ENCODE results near the gene YWHAQ.
"Not testable (repeated sequence)": the region's sequence is repeated elsewhere in the genome, so short reads cannot be mapped to it uniquely, and the experiment has no call there.

YWHAQ gene

DNA sequence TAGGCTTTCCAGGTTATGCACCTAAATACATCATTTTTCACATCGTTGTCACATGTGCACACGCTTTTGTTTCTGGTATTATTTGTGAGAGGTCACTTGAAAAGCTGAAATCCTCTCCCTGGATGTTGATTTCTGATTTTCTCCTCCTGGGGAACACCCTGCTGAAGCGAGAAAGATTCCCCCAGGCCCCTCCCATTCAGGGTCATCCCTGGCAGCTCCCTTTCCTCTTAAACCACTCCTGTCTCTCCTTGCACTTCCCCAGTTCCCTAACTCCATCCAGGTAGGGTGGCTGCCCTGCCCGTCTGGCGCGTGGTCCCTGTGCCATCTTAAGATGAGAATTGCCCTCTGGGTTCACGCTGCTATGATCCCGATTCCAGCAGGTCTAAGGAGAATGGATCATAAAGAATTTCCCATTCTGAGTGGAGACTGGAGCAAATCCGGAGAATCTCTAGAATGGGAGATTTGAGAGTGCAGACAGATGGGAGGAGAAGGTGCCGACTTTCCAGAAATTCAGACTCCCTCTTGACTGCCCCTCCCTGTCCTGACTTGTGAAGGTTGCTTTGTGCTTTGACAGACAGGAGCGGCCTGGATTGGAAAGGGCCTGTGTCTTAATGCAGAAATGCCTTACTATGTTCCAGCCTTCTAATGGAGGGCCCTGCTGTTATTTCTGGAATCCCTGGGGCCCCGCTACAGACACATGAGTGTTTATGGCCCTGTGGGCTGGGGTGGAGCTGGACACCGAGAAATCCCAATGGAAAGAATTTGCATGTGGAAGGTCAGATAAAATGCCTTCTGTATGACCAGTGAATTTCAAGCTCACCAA lies 1.3 kb upstream of the YWHAQ start:
- no peak for DNase-seq (ENCODE audit: low read depth)

DNA sequence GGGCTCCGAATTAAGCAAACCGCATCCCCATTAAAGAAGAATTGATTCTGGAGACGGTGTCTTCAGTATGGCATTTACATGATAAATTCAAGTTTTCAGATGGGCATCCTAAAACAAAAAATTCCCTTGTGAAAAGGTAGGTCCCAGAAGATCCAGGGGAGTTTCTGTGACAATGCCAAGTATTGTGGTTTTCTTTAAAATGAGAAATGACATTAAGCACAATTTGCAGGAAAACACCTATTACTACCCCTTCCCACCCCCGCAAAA lies 689 bp upstream of the YWHAQ start:
- DNase-seq (ENCODE audit: low read depth) = no peak

DNA sequence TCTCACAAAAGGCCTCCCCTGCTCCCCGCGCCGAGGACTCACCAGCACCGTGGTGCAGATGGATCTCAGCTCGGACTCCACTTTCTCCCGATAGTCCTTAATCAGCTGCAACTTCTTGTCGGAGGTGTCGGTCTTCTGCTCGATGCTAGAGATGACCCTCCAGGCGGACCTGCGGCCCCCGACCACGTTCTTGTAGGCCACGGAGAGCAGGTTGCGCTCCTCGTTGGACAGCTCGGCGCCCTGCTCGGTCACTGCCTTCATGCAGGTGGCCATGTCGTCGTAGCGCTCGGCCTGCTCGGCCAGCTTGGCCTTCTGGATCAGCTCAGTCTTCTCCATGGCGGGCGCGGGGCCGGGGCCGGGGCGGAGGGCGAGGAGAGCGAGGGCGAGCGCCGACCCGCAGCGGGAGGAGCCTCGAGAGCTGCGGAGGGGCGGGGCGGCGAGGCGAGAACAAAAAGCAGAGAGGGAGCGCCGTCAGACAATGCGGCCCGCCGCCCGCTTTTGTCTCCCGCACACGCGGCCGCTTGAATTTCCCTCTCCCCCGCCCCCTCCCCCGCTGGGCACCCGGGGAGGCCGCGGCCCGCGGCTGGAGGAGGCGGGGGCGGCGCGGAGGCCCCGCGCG lies 571 bp downstream of the YWHAQ start:
- peak; percentile 65 for DNase-seq (ENCODE audit: low read depth)

DNA sequence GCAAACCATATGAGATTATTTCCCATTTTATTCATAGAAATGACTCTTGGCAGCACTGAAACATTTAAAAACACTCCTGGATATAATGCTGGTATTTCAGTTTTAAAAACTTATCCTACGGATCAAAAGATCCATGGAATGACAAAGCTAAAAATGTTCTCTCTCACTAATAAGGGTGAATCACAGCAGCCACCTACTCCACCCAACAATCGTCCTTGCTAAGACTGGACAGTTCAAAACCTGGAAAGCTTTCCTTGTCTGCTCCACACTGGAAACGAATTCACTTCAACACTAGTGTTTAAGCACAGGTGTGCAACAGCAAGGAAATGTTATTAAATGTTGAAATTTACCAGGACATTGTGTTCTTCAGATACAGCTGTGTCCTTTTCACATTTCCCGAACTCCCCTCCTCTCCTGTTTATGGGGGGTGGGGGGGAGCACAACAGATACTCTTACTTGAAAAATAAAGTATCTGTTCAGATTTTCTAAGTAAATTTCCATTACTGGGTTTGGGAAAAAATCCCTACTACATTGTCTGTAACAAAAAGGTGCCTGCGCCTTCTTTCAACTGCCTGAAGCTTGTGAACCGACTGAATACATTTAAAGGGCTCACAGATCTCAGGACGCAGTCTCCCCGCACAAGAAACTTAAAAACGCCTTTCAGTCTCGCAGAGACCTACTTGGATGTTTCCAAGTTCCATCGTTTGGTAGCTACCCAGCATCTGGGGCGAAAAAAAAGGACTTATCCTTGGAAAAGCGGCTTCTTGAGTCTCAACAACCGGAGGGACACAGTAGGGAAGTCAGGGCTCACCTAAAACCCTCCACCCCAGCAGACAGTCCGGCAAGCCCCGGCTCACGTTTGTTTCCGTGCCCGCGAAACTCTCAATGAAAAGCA lies 1.3 kb downstream of the YWHAQ start:
- no peak for DNase-seq (ENCODE audit: low read depth)

DNA sequence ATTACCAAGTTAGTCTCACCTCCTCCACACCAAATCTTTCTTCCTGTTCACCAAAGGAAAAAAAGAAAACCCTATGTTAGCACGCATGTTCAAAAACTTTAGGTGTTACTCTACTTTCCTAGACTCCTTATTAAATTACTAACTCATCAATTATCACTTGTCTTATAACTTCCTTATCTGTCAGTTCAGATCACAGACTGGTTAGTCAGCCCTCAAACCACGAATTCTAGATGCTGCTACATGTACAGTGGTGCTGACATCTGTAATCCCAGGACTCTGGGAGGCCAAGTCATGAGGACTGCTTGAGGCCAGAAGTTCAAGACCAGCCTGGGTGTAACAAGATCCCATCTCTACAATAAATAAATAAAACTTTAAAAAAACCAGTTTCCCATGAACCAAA lies 3.5 kb downstream of the YWHAQ start:
- no peak for DNase-seq (ENCODE audit: low read depth)

DNA sequence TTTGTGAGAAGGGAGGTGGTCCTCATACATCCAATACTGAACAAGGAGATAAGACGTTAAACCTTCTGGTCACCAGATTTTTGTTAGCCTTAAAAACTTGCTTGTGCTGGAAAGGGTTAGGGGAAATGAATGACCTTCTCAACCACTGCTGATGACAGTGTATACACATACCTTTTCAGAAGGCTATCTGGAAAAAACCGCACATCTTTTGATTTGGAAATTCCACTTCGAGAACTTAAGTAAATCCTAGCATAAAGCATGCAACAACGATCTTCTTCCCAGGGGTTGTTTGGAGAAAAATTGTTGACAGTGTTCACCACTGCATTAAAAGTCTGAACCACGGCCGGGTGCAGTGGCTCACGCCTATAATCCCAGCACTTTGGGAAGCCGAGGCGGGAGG lies 7.6 kb downstream of the YWHAQ start:
- no peak for DNase-seq (ENCODE audit: low read depth)

DNA sequence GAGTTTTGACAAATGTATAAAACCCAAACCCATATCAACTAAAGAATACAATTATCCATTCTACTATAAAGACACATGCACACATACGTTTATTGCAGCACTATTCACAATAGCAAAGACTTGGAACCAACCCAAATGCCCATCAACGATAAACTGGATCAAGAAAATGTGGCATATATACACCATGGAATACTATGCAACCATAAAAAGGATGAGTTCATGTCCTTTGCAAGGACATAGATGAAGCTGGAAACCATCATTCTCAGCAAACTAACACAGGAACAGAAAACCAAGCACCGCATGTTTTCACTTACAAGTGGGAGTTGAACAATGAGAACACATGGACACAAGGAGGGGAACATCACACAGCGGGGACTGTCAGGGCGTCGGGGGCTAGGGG lies 9.1 kb downstream of the YWHAQ start:
- DNase-seq (ENCODE audit: low read depth) = not testable (repeated sequence)

DNA sequence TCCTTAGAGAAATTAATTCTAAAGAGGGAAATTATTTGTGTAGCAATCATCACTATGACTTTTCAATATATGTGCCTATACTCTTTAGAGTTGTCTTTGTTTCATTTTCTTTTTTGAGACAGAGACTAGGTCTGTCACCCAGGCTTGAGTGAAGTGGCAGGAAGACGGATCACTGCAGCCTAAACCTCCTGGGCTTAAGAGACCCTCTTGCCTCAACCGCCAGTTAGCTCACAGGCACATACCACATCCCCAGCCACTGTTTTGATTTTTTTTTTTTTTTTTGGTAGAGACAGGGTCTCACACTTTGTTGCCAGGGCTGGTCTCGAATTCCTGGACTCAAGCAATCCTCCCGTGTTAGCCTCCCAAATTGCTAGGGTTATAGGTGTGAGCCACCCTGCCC lies 12.4 kb downstream of the YWHAQ start:
- DNase-seq (ENCODE audit: low read depth) = no peak

DNA sequence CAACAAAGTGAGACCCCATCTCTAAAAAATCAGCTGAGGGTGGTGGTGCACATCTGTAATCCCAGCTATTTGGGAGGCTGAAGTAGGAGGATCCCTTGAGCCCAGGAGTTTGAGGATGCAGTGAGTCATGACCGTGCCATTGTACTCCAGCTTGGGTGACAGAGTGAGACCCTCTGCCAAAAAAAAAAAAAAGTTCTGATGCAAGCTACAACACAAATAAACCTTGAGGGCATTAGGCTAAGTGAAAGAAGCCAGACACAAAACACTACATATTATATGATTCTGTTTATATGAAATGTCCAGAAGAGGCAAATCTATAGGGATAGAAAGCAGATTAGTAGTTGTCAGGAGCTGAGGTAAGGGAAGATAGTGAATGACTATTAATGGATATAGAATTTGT lies 13.0 kb downstream of the YWHAQ start:
- DNase-seq (ENCODE audit: low read depth) = no peak

DNA sequence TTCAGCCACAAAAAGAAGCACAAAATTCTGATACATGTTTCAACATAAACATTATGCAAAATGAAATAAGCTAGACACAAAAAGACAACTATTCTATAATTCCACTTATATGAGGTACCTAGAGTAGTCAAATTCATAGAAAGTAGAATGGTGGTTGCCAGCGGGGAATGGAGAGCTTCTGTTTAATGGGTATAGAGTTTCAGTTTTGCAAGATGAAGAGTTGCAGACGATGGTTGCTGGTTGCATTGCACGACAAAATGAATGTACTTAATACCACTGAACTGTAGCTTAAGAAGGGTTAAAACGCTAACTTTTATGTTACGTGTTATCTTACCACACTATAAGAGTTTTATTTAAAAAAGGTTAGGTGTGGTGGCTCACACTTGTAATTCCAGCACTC lies 13.5 kb downstream of the YWHAQ start:
- DNase-seq (ENCODE audit: low read depth) = no peak

DNA sequence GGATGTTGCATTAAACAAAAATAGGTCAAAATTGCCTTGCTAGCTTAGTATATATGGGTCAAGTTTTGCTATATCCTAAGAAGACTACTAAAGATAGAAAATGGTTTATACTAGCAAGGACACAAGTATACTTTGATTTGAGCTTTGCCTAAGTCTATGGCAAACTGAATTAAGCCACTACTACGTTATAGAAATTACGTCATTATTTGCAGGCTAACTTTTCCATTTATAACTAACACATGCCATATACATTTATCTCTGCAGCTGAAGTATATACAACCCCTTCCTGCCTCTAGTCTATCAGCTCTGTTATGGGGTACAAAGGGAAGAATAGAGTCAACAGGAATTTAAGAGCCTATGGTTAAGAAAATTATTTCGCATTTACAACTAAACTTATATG lies 16.2 kb downstream of the YWHAQ start:
- no peak for DNase-seq (ENCODE audit: low read depth)

DNA sequence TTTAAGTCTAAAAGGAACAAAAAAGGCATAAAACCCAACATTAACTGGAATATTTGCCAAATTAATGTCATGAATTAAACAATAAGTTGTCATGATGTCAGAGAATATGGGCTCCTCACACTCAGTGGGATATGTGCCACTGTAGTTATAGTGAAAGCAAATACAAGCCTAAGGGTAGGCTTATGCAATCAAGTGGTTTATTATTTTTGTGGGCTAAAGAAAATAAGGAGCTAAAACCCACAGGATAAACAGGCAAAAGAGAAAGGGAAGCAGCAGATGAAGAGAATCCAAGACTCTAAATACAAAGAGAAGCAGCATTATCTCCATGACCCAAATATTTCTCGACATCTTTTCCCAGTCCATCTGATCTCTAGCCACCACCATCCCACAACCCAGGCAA lies 17.5 kb downstream of the YWHAQ start:
- no peak for DNase-seq (ENCODE audit: low read depth)

DNA sequence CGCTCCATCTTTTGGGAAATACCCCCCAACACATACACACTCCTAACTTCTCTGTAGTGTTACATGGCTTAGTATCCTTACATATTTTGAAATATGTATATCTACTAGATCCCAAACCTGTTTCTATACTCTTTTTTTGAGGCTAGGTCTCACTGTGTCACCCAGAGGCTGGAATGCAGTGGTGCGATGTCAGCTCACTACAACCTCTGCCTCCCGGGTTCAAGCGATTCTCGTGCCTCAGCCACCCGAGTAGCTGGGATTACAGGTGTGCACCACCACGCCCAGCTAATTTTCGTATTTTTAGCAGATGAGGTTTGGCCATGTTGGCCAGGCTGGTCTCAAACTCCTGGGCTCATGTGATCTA lies 19.3 kb downstream of the YWHAQ start:
- DNase-seq (ENCODE audit: low read depth) = not testable (repeated sequence)

DNA sequence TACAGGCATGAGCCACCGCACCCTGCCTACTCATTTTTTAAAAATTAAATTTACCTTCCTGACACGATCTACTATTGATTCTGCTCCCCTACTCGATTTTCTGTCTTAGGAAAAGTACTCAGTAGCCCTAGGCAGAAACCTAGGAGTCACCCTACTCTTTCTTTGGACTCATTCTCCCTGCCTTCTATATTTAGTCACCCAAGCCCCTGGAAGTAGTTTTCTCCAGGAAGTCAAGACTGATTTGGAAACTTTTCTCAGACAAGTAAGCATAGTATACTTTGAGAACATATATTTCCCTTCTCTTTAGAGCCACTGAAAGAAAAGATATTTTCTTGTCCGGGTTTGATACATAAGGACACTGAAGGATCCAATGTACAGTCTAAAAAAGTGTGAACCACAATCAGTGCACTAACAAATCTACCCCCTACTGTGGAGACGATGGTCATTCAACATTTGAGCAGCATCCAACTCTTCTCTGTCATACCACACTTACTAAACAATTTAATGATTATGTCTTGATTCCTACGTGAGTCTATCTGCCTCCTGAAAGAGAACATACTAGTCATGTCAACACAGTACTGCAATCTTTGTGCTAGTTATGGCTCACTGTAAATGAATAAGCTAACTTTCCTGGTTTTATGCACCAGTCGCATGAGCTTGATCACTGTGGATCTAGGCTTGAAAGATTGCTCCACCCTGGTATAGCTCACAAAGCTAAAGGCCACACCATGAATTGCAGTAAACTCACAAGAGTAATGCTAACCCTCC lies 19.8 kb downstream of the YWHAQ start:
- no peak for DNase-seq (ENCODE audit: low read depth)

DNA sequence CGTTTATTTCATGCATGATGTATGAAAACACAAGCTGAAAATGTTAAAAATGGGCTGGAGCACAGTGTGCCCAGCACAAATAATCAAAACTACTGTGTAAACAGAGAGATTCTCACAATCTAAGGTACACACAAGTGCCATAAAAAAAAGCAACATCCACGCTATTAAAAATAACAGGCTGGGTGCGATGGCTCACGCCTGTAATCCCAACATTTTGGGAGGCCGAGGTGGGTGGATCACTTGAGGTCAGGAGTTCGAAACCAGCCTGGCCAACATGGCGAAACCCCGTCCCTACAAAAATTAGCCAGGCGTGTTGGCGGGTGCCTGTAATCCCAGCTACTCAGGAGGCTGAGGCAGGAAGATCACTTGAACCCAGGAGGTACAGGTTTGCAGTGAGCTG lies 22.3 kb downstream of the YWHAQ start:
- DNase-seq (ENCODE audit: low read depth) = not testable (repeated sequence)

DNA sequence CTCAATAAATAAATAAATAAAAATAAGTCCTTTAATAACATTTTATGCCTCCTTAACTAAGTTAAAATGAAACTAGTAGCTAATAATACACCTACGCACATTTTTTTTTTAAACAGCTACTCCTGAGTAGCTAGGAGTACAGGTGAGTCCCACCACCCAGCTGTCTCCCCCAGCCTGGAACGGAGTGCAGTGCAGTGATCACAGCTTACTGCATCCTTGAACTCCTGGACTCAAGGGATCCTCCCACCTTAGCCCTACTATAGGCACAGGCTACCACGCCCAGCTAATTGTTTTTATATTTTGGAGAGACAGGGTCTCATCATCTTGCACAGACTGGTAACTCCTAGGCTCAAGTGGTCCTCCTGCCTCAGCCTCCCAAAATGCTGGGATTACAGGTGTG lies 28.4 kb downstream of the YWHAQ start:
- DNase-seq (ENCODE audit: low read depth) = no peak

DNA sequence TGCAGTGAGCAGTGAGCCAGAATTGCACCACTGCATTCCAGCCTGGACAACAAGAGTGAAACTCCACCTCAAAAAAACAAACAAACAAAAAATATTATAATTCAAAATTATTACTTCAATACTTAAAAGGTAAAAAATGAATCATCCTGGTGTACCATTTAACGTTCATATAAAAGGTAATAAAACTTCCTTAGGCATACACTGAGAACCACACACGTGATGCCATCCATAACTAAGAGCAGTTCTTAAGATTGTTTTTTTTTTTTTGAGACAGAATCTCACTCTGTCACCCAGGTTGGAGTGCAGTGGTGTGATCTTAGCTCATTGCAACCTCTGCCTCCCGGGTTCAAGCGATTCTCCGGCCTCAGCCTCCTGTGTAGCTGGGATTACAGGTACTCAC lies 29.4 kb downstream of the YWHAQ start:
- no peak for DNase-seq (ENCODE audit: low read depth)

DNA sequence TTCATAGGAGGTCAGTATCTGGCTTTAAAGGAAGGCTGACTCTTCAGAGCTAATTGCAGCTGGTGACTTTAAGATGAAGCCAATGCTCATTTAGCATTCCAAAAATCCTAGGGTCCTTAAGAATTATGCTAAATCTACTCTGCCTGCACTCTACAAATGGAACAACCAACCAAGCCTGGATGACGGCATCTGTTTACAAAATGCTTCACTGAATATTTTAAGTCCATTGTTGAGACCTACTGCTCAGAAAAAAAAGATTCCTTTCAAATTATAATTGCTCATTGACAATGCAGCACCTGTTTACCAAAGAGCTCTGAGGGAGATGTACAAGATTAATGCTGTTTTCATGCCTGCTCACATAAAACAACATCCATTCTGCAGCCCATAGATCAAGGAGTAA lies 31.4 kb downstream of the YWHAQ start:
- DNase-seq (ENCODE audit: low read depth) = no peak

DNA sequence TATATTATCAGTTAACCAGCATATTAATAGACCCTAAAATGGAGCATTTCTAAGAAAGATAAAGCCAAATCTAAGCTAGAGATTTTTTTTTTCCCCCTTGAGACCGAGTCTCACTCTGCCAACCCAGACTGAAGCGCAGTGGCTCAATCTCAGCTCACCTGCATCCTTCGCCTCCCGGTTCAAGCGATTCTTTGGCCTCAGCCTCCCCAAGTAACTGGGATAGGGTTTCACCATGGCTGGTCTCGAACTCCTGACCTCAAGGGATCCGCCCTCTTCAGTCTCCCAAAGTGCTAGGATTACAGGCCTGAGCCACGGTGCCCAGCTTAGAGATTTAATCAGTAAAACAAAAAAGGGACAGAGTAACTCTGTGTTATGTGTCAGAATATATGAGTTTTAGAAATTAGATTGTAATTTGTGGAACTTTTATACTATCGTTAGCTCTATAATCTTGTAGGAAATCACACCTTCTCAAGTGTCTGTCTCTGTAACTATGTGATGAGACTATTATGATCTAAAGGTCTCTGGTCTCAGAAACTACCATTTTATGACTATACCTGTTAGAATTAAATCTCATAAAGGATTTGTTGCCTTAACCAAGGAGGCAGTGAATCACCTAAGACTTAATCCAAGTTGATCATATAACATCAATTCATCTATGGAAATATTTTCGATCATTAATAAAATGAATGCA lies 34.0 kb downstream of the YWHAQ start:
- no peak for DNase-seq (ENCODE audit: low read depth)

DNA sequence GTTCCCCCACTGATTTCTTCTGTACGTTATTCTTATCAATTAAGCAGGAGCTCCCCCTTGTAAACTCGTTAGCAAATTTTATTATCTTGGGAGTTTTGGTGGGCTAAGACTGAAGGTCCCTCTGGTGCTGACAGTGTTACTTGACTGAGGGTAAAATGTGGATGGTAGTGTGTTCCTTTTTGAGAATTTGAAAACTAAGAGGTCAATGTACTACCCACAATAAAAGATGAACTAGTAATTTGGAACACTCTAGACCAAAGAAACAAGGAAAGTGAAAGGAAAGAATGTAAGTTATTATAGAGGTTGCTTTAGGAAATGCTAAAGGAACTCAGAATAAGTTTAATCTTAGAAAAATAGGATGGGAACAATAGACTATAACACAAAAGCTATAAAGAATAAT lies 35.1 kb downstream of the YWHAQ start:
- DNase-seq (ENCODE audit: low read depth) = no peak

DNA sequence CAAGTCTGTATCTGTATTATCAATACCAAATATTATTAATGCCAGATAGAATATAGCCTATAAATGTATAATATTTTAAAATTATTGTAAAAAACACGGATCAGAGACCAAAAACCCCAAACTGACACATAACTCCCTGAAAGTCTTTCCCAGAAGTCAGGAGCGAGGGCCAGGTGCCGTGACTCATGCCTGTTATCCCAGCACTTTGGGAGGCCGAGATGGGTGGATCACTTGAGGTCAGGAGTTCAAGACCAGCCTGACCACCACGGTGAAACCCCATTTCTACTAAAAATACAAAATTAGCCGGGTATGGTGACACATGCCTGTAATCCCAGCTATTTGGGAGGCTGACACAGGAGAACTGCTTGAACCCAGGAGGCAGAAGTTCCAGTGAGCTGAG lies 35.5 kb downstream of the YWHAQ start:
- DNase-seq (ENCODE audit: low read depth) = not testable (repeated sequence)

Data from stimulated activated CD8-positive, alpha-beta memory T cell treated with anti-CD3 and anti-CD28 coated beads, Interleukin-12 subunit alpha, Interleukin-12 subunit beta, amount 100 ng/mL, for 4 hours (primary cell).